GM12891 (cell line): Measurements from ENCODE around the gene TRPM1.

Experiments
- DNase-seq: peaks from one replicate; pipeline ENCODE4 v3.0.0; 2011; ENCODE audit warnings: low spot score; ENCODE audit not compliant: insufficient read length
- FAIRE-seq: peaks from 2 replicates; lab custom pipeline; 2011; peaks lifted over from hg19 to GRCh38; lab: Jason Lieb, UNC
- PAX5 ChIP-seq: IDR thresholded peaks from 2 replicates; pipeline ENCODE4 v1.6.1; 2011; ENCODE audit warnings: low read length, moderate library complexity, mild to moderate bottlenecking; ENCODE audit not compliant: insufficient read depth, severe bottlenecking
- POLR2A ChIP-seq: IDR thresholded peaks from 2 replicates; pipeline ENCODE4 v1.6.1; 2011; ENCODE audit warnings: low read depth, low read length, control low read depth
- POLR2AphosphoS5 ChIP-seq: IDR thresholded peaks from 2 replicates; pipeline ENCODE4 v1.6.1; 2011; ENCODE audit warnings: low read depth, low read length, control low read depth
- POU2F2 ChIP-seq: IDR thresholded peaks from 2 replicates; pipeline ENCODE4 v1.6.1; 2011; ENCODE audit warnings: low read depth, mild to moderate bottlenecking, control low read depth, low read length, moderate library complexity
- SPI1 ChIP-seq: IDR thresholded peaks from 2 replicates; pipeline ENCODE4 v1.6.1; 2011; ENCODE audit warnings: low read depth, low read length, control low read depth
- TAF1 ChIP-seq: IDR thresholded peaks from 2 replicates; pipeline ENCODE4 v1.6.1; 2011; ENCODE audit warnings: low read depth, low read length, control low read depth

TRPM1 gene

GRCh38 chr15:31127596-31128261, 26.2 kb upstream of the TRPM1 start:
- DNase-seq (no peak), FAIRE-seq (no peak)
- TF ChIP-seq SPI1, result no peak
- no peak for TF ChIP-seq POLR2A
- no peak for TF ChIP-seq POLR2AphosphoS5
- no peak for TF ChIP-seq PAX5

DNA sequence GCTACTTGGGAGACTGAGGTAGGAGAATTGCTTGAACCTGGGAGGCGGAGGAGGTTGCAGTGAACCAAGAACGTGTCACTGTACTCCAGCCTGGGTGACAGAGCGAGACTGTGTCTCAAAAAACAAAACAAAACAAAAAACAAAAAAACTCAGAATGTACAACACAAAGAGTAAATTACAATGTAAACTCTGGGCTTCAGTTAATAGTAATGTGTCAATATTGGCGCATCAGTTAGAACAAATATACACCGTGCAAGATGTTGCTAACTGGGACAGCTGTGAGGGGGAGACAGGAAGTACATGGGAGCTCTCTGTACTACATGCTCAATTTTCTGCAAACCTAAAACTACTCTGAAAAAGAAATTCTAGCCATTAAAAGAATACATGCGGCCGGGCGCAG, 23.5 kb upstream of the TRPM1 start:
- no peak for TF ChIP-seq POLR2A
- TF ChIP-seq POU2F2, result no peak
- TF ChIP-seq PAX5, result no peak
- no peak for TF ChIP-seq SPI1
- TF ChIP-seq POLR2AphosphoS5, result no peak
- DNase-seq (no peak), FAIRE-seq (no peak)

- TF ChIP-seq SPI1, result no peak
- no peak for TF ChIP-seq POLR2AphosphoS5
- no peak for TF ChIP-seq POLR2A
- no peak for TF ChIP-seq TAF1
- TF ChIP-seq POU2F2, result no peak
- no peak for TF ChIP-seq PAX5
- no peak for DNase-seq
- FAIRE-seq, result no peak
Measured at GRCh38 chr15:31116423-31117030, 15.0 kb upstream of the TRPM1 start.

DNA sequence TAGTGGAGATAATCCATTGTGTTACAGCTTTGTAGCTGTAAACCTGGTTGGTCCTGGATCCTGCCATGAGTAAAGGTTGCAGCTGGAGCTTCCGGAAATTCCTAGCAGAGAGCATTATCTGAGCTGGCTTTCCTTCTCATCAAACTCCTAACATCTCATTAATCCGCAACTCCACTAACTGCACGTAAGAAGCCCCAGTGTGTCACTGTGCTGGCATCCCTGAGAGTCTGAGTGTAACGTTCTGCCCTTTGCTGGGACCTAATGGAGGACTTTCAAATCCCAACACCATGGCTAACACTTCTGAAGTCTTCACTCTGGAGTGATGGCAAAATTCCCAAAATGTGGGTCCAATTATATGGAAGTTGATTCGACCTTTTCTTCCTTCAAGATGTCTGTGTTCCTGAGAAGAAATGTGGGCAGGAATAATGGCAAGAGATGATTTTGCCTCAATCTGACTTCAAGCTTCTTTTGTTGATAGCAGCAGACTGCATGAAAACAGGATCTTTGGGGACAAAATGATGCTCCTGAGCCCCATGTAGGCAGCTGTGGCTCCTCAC, 9.6 kb upstream of the TRPM1 start:
- FAIRE-seq, result no peak
- DNase-seq, result no peak
- no peak for TF ChIP-seq POLR2AphosphoS5
- TF ChIP-seq POLR2A, result no peak
- TF ChIP-seq PAX5, result no peak
- TF ChIP-seq TAF1, result no peak
- TF ChIP-seq POU2F2, result no peak
- TF ChIP-seq SPI1, result no peak

GRCh38 chr15:31108836-31109235, 7.3 kb upstream of the TRPM1 start:
- TF ChIP-seq POLR2A (no peak), POLR2AphosphoS5 (no peak), POU2F2 (no peak), PAX5 (no peak), SPI1 (no peak), TAF1 (no peak)
- no peak for DNase-seq
- no peak for FAIRE-seq

- FAIRE-seq, result no peak
- DNase-seq, result no peak
- no peak for TF ChIP-seq POLR2A
Measured at GRCh38 chr15:31106495-31107300, 5.2 kb upstream of the TRPM1 start.

DNA sequence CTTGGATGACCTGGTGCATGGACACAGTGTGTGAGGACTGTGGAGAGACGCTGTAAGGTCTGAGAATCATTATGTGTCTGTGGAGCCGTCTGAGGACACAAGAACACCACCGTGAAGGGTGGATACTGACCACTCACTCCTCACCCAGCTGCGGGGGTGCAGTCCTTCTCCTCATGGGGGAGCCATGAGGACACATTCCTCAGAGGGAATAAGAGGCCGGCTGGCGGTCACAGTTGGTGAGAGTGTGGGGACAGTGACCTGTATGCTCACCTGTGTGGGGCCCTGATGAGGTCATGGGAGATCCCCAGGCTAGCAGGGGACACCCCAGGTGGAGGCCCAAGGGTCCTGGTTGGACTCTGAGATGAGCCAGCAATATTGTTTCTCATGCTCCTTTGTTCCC, 2.5 kb upstream of the TRPM1 start:
- TF ChIP-seq TAF1 (no peak), POLR2AphosphoS5 (no peak)
- FAIRE-seq (no peak), DNase-seq (no peak)

GRCh38 chr15:31102374-31103342, 1.1 kb upstream of the TRPM1 start:
- FAIRE-seq (no peak), DNase-seq (no peak)
- TF ChIP-seq TAF1 (no peak), POLR2AphosphoS5 (no peak), SPI1 (no peak), PAX5 (no peak), POLR2A (no peak), POU2F2 (no peak)

DNA sequence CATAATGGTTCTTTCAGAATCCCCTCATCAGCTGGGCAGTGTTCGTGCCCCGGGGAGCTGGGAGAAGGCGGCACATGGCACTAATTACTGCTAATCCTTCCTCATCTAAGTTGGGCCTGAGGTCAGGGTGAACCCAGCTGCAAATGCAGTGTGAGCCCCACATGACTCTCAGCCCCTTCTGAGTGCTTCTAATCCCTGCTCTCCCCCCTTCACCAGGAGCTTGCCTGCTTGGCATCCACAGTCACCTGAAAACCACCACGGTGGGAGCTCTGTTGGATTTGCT, 455 bp upstream of the TRPM1 start:
- TF ChIP-seq POU2F2 (no peak), SPI1 (no peak), TAF1 (no peak), POLR2A (no peak), POLR2AphosphoS5 (no peak), PAX5 (no peak)
- FAIRE-seq, result no peak
- no peak for DNase-seq

- DNase-seq (no peak), FAIRE-seq (peak; percentile 47)
- no peak for TF ChIP-seq PAX5
- no peak for TF ChIP-seq POLR2AphosphoS5
- TF ChIP-seq SPI1, result no peak
- no peak for TF ChIP-seq POLR2A
- no peak for TF ChIP-seq TAF1
- TF ChIP-seq POU2F2, result no peak
Measured at GRCh38 chr15:31100738-31101137, 787 bp downstream of the TRPM1 start.
